ENCODE data around the gene TRPC4.
A peak's percentile ranks its signal among the peaks of the same experiment; 100 is the strongest.

Gene TRPC4

GRCh38 chr13:37709318-37709717, 160.3 kb downstream of the TRPC4 start:
- no peak for FAIRE-seq

- no peak for FAIRE-seq
Observed at GRCh38 chr13:37707739-37708500, 161.7 kb downstream of the TRPC4 start.

GRCh38 chr13:37706041-37706440, 163.5 kb downstream of the TRPC4 start:
- no peak for FAIRE-seq

GRCh38 chr13:37701972-37702371, 167.6 kb downstream of the TRPC4 start:
- FAIRE-seq, result no peak

- no peak for FAIRE-seq
Observed at GRCh38 chr13:37701306-37701705, 168.3 kb downstream of the TRPC4 start.

GRCh38 chr13:37700887-37701286, 168.7 kb downstream of the TRPC4 start:
- no peak for FAIRE-seq

- no peak for FAIRE-seq
Observed at GRCh38 chr13:37695200-37695599, 174.4 kb downstream of the TRPC4 start.

- no peak for FAIRE-seq
Observed at GRCh38 chr13:37690361-37690760, 179.2 kb downstream of the TRPC4 start.

GRCh38 chr13:37686501-37686900, 183.1 kb downstream of the TRPC4 start:
- no peak for FAIRE-seq

GRCh38 chr13:37685206-37685605, 184.4 kb downstream of the TRPC4 start:
- FAIRE-seq, result no peak

GRCh38 chr13:37682496-37682895, 187.1 kb downstream of the TRPC4 start:
- no peak for FAIRE-seq

- peak; percentile 35 for FAIRE-seq
Observed at GRCh38 chr13:37681281-37682032, 188.1 kb downstream of the TRPC4 start.

GRCh38 chr13:37680137-37680536, 189.4 kb downstream of the TRPC4 start:
- FAIRE-seq, result no peak

GRCh38 chr13:37679043-37679442, 190.5 kb downstream of the TRPC4 start:
- FAIRE-seq, result no peak

- no peak for FAIRE-seq
Observed at GRCh38 chr13:37669845-37670244, 199.7 kb downstream of the TRPC4 start.

GRCh38 chr13:37667702-37668101, 201.9 kb downstream of the TRPC4 start:
- FAIRE-seq, result no peak

GRCh38 chr13:37666036-37666435, 203.5 kb downstream of the TRPC4 start:
- no peak for FAIRE-seq

- no peak for FAIRE-seq
Observed at GRCh38 chr13:37665420-37665819, 204.2 kb downstream of the TRPC4 start.

GRCh38 chr13:37663724-37664123, 205.8 kb downstream of the TRPC4 start:
- FAIRE-seq, result no peak

GRCh38 chr13:37662624-37663023, 206.9 kb downstream of the TRPC4 start:
- no peak for FAIRE-seq

GRCh38 chr13:37657956-37658355, 211.6 kb downstream of the TRPC4 start:
- FAIRE-seq, result no peak

GRCh38 chr13:37657134-37657533, 212.4 kb downstream of the TRPC4 start:
- peak; percentile 51 for FAIRE-seq

- no peak for FAIRE-seq
Observed at GRCh38 chr13:37656247-37656940, 213.2 kb downstream of the TRPC4 start.

GRCh38 chr13:37652596-37652995, 217.0 kb downstream of the TRPC4 start:
- FAIRE-seq, result no peak

Measured in endometrium (tissue), 2 donors.